Measurements from ENCODE around the gene CCDC9B. TPM values are rescaled to one million over a fixed set of nuclear protein-coding genes. Genes with fewer than 3 reads are reported as not detected.

The CCDC9B gene
- total RNA-seq, 1 experiment from 2014 or later, result 102 TPM

DNA sequence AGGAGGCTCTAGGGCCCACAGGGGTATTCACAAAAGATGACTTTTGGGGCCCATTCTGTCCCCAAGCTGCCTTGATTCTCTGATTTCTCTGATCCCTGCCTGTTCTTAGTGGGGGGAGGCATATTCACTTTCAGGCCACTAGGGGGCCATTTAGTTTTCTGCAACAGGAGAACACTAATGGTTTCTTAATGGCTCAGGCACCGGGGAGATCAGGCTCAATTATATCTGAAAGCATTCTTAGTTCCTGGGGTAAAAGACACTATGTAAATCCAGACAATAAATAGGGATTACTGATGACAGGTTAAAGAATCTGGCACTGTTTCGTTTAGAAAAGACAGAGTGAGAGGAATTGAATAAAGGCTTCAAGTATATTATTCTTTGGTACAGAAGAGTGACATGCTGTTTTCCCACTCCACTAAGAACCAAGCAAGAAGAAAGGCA, 19.8 kb downstream of the CCDC9B start:
- peak; percentile 39 for DNase-seq
- intact Hi-C loops (cut with micrococcal nuclease; ENCODE audit: unreplicated experiment), result loop anchor here (5.0 kb wide), 1 partner anchor 101 kb away; no protein-coding TSS in a partner anchor
- BruUV-seq (replicated peaks), result no TSS peak
- Mint-ChIP-seq H3K9me3 (ENCODE audit: low read depth, unreplicated experiment) (no peaks in the 10 kb centered on the region), H3K36me3 (ENCODE audit: insufficient read depth, unreplicated experiment) (peaks cover 6% of the 10 kb centered on the region), H3K27me3 (ENCODE audit: unreplicated experiment) (no peaks in the 10 kb centered on the region), H3K4me1 (ENCODE audit: low read depth, unreplicated experiment) (no peaks in the 10 kb centered on the region), H3K27ac (ENCODE audit: unreplicated experiment) (no peak overlapping the region), H3K4me3 (ENCODE audit: low read depth, unreplicated experiment) (no peak overlapping the region)
- TF ChIP-seq, protein P1, sequence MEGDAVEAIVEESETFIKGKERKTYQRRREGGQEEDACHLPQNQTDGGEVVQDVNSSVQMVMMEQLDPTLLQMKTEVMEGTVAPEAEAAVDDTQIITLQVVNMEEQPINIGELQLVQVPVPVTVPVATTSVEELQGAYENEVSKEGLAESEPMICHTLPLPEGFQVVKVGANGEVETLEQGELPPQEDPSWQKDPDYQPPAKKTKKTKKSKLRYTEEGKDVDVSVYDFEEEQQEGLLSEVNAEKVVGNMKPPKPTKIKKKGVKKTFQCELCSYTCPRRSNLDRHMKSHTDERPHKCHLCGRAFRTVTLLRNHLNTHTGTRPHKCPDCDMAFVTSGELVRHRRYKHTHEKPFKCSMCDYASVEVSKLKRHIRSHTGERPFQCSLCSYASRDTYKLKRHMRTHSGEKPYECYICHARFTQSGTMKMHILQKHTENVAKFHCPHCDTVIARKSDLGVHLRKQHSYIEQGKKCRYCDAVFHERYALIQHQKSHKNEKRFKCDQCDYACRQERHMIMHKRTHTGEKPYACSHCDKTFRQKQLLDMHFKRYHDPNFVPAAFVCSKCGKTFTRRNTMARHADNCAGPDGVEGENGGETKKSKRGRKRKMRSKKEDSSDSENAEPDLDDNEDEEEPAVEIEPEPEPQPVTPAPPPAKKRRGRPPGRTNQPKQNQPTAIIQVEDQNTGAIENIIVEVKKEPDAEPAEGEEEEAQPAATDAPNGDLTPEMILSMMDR (IDR thresholded peaks at IDR 0.05; ENCODE audit: unreplicated experiment), result peak; percentile 44
- CTCF ChIA-PET, result no interaction called here

DNA sequence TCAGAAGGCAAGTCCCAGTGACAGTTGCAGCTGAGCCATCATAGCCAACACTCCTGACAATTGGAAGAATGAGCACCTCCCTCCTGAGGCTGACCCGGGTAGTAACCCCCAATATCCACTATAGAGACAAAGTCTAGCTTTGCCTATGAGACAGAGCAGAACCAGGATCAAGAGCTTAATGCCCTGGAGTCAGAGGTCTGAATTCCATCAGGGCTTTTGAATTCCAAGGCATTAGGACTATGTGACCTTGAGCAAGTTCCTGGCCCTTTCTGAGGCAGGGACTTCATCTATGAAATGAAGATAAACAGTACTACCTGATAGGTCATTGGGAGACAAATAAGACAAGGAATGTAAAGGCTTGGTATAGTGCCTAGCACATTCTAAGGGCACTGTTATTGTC, 20.3 kb downstream of the CCDC9B start:
- intact Hi-C loops (cut with micrococcal nuclease; ENCODE audit: unreplicated experiment), result loop anchor here (5.0 kb wide), 1 partner anchor 102 kb away; no protein-coding TSS in a partner anchor
- BruUV-seq (replicated peaks), result no TSS peak
- Mint-ChIP-seq H3K36me3 (ENCODE audit: insufficient read depth, unreplicated experiment) (peaks cover 6% of the 10 kb centered on the region), H3K9me3 (ENCODE audit: low read depth, unreplicated experiment) (no peaks in the 10 kb centered on the region), H3K27me3 (ENCODE audit: unreplicated experiment) (no peaks in the 10 kb centered on the region), H3K27ac (ENCODE audit: unreplicated experiment) (no peak overlapping the region), H3K4me1 (ENCODE audit: low read depth, unreplicated experiment) (no peaks in the 10 kb centered on the region), H3K4me3 (ENCODE audit: low read depth, unreplicated experiment) (no peak overlapping the region)
- DNase-seq, result no peak
- TF ChIP-seq, protein P1 (IDR thresholded peaks at IDR 0.05; ENCODE audit: unreplicated experiment), result no peak
- CTCF ChIA-PET, result no interaction called here

DNA sequence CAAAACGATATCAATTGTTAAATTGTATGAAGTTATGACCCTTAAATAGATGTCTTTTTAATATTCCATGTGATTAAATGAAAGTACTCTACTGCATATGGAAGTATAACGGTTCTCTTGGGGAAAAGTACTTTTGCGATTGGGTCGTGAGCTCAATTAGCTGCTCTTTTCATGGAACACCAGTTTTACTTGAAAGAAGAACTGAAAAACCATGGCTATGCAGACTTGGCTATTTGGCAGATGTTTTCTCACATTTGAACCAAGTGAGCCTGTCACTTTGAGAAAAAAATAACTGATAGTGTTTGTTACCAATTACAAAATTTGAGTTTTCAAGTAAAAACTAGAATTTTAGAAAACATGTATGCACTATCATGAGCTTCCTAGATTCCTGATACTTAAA, 23.2 kb downstream of the CCDC9B start:
- H3K27me3 Mint-ChIP-seq (ENCODE audit: unreplicated experiment), result no peaks in the 10 kb centered on the region
- no TSS peak for BruUV-seq (replicated peaks)
- TF ChIP-seq, protein P1 (IDR thresholded peaks at IDR 0.05; ENCODE audit: unreplicated experiment), result no peak
- H3K27ac Mint-ChIP-seq (ENCODE audit: unreplicated experiment), result no peak overlapping the region
- no peak overlapping the region for H3K4me3 Mint-ChIP-seq (ENCODE audit: low read depth, unreplicated experiment)
- intact Hi-C loops (cut with micrococcal nuclease; ENCODE audit: unreplicated experiment), result no loop called here
- CTCF ChIA-PET, result no interaction called here
- H3K4me1 Mint-ChIP-seq (ENCODE audit: low read depth, unreplicated experiment), result no peaks in the 10 kb centered on the region
- no peaks in the 10 kb centered on the region for H3K9me3 Mint-ChIP-seq (ENCODE audit: low read depth, unreplicated experiment)
- no peak for DNase-seq
- H3K36me3 Mint-ChIP-seq (ENCODE audit: insufficient read depth, unreplicated experiment), result peaks cover 6% of the 10 kb centered on the region

DNA sequence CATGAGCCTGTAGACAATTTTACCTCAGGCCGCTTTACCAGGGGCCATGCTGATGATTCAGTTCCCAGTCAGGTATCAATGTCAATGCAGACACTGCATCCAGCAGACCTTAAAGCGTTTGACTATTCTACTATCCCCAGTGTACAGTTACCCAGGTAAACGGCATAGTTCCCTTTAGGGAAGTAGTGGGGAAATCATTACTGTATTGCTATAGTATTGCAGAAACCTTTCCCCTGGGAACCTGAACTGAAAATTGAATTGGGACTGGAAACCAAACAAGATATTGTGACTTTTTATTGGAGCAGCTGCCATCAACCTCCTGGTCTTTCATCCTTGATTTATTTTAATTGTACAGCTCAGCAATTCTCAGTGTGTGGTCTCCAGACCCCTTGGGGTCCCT, 23.8 kb downstream of the CCDC9B start:
- Mint-ChIP-seq H3K4me1 (ENCODE audit: low read depth, unreplicated experiment) (no peaks in the 10 kb centered on the region), H3K27me3 (ENCODE audit: unreplicated experiment) (no peaks in the 10 kb centered on the region), H3K27ac (ENCODE audit: unreplicated experiment) (no peak overlapping the region), H3K36me3 (ENCODE audit: insufficient read depth, unreplicated experiment) (peaks cover 6% of the 10 kb centered on the region), H3K4me3 (ENCODE audit: low read depth, unreplicated experiment) (no peak overlapping the region), H3K9me3 (ENCODE audit: low read depth, unreplicated experiment) (no peaks in the 10 kb centered on the region)
- BruUV-seq (replicated peaks), result no TSS peak
- intact Hi-C loops (cut with micrococcal nuclease; ENCODE audit: unreplicated experiment), result no loop called here
- CTCF ChIA-PET, result no interaction called here
- DNase-seq, result no peak
- TF ChIP-seq, protein P1 (IDR thresholded peaks at IDR 0.05; ENCODE audit: unreplicated experiment), result no peak

Measured in Calu3 (cell line).